Natural killer cell (primary cell): Measurements from ENCODE around the gene WDR93. TPM values are rescaled to one million over a fixed set of nuclear protein-coding genes. Genes with fewer than 3 reads are reported as not detected.

Source experiments
- ATAC-seq, 3 donors: fragments of 150-1000 bp in 2 of 3; fragments of 200-7000 bp in 1 of 3; cut with Tn5 transposase; 1 replicate in 1 of 3; 2 replicates in 2 of 3; pipeline ENCODE4 v1.10.0; 2021; ENCODE audit warnings: mild to moderate bottlenecking in 2 of 3, moderate library complexity in 2 of 3
- DNase-seq, 2 donors: peaks; one replicate each; pipeline versions ENCODE4 v3.0.0 to v3.0.0-alpha.2; 2013 to 2021; ENCODE audit warnings: mixed read lengths in 1 of 2
- H3K27ac ChIP-seq: one replicate; pipeline ENCODE4 v1.5.1; 2013; ENCODE audit warnings: mild to moderate bottlenecking, low read length
- H3K27me3 ChIP-seq: one replicate; pipeline ENCODE4 v1.6.1; 2013; ENCODE audit warnings: low read length; ENCODE audit not compliant: control insufficient read depth, insufficient read depth
- H3K36me3 ChIP-seq: one replicate; pipeline ENCODE4 v1.6.1; 2013; ENCODE audit warnings: low read length; ENCODE audit not compliant: control insufficient read depth, insufficient read depth
- H3K4me1 ChIP-seq: one replicate; pipeline ENCODE4 v1.6.1; 2013; ENCODE audit warnings: low read length; ENCODE audit not compliant: control insufficient read depth, insufficient read depth
- H3K4me3 ChIP-seq: one replicate; pipeline ENCODE4 v1.5.1; 2013; ENCODE audit warnings: low read length
- H3K9me3 ChIP-seq: one replicate; pipeline ENCODE4 v1.6.1; 2013; ENCODE audit warnings: low read length; ENCODE audit not compliant: control insufficient read depth, insufficient read depth
- H3K27ac Mint-ChIP-seq, 2 donors: one replicate each; pipeline ENCODE4 v1.8.0; 2022; ENCODE audit warnings: mild to moderate bottlenecking in 2 of 2, mixed read lengths in 2 of 2, moderate library complexity in 1 of 2
- H3K27me3 Mint-ChIP-seq, 2 donors: one replicate each; pipeline ENCODE4 v1.8.0; 2022; ENCODE audit warnings: low read depth in 2 of 2, mixed read lengths in 2 of 2
- H3K36me3 Mint-ChIP-seq: one replicate; pipeline ENCODE4 v1.8.0; 2022; ENCODE audit warnings: mixed read lengths
- H3K4me1 Mint-ChIP-seq, 2 donors: one replicate each; pipeline ENCODE4 v1.8.0; 2022; ENCODE audit warnings: mixed read lengths in 2 of 2
- H3K4me3 Mint-ChIP-seq: one replicate; pipeline ENCODE4 v1.8.0; 2022; ENCODE audit warnings: mild to moderate bottlenecking, moderate library complexity, mixed read lengths
- H3K9me3 Mint-ChIP-seq, 2 donors: one replicate each; pipeline ENCODE4 v1.8.0; 2022; ENCODE audit warnings: mixed read lengths in 2 of 2
- WGBS: methylation state at CpG from one replicate; pipeline ENCODE4 v1.1.7; 2013; ENCODE audit warnings: missing lambda C conversion rate; ENCODE audit not compliant: insufficient coverage; 5-methylcytosine and 5-hydroxymethylcytosine counted together
- intact Hi-C: fragments of 100-400 bp; cut with micrococcal nuclease; formaldehyde crosslinking; loops from one replicate; pipeline ENCODE4 v1.14.2; 2022
- total RNA-seq, 4 donors: library from RNA; stranded (reverse); fragments of 120-200 nt in 1 of 4; gene quantifications; one replicate each; pipeline versions ENCODE4 v1.2.3 to v1.2.4, GENCODE V29; 2013 to 2022
- TF ChIP-seq, protein P1 (sequence below): fragments of 200-600 bp; IDR thresholded peaks from one replicate; pipeline ENCODE4 v1.8.0; 2022; ENCODE audit warnings: antibody characterized with exemption

WDR93 gene
- total RNA-seq, 3 donors from 2014 or later (not counting 1 experiment from before 2014, with no cell fraction given) = 0.25 to 0.38 TPM; not detected in 1

DNA sequence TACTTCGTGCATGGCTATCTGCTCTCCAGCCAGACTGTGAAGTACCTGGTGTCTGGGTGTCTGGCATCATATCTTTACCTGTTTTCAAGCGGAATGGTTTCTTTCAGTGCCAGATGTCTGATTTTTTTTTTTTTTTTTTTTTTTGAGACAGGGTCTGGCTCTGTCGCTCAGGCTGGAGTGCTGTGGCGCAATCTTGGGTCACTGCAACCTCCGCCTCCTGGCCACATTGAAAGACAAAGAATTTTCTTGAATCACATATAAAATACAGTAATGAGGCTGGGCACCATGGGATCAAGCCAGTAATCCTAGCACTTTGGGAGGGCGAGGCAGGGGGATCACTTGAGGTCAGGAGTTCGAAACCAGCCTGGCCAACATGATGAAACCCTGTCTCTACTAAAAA is 63.2 kb downstream of the WDR93 start:
- Mint-ChIP-seq H3K36me3 (no peaks in the 10 kb centered on the region), H3K27ac (no peak overlapping the region), H3K9me3 (no peaks in the 10 kb centered on the region), H3K4me1 (peaks cover 0 to 4% of the 10 kb centered on the region in 2 donors), H3K27me3 (peaks cover 0 to 7% of the 10 kb centered on the region in 2 donors), H3K4me3 (no peak overlapping the region)
- no peak for DNase-seq
- no peak overlapping the region for H3K27ac ChIP-seq
- no peak for ATAC-seq
- no peaks in the 10 kb centered on the region for H3K36me3 ChIP-seq
- intact Hi-C loops = no loop called here
- TF ChIP-seq, protein P1, sequence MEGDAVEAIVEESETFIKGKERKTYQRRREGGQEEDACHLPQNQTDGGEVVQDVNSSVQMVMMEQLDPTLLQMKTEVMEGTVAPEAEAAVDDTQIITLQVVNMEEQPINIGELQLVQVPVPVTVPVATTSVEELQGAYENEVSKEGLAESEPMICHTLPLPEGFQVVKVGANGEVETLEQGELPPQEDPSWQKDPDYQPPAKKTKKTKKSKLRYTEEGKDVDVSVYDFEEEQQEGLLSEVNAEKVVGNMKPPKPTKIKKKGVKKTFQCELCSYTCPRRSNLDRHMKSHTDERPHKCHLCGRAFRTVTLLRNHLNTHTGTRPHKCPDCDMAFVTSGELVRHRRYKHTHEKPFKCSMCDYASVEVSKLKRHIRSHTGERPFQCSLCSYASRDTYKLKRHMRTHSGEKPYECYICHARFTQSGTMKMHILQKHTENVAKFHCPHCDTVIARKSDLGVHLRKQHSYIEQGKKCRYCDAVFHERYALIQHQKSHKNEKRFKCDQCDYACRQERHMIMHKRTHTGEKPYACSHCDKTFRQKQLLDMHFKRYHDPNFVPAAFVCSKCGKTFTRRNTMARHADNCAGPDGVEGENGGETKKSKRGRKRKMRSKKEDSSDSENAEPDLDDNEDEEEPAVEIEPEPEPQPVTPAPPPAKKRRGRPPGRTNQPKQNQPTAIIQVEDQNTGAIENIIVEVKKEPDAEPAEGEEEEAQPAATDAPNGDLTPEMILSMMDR = no peak
- H3K27me3 ChIP-seq = peaks cover 2% of the 10 kb centered on the region
- 91% methylated on average over 7 of the region's 7 CpGs for WGBS
- H3K4me3 ChIP-seq = no peak overlapping the region
- H3K4me1 ChIP-seq = peaks cover 13% of the 10 kb centered on the region
- H3K9me3 ChIP-seq = no peaks in the 10 kb centered on the region

DNA sequence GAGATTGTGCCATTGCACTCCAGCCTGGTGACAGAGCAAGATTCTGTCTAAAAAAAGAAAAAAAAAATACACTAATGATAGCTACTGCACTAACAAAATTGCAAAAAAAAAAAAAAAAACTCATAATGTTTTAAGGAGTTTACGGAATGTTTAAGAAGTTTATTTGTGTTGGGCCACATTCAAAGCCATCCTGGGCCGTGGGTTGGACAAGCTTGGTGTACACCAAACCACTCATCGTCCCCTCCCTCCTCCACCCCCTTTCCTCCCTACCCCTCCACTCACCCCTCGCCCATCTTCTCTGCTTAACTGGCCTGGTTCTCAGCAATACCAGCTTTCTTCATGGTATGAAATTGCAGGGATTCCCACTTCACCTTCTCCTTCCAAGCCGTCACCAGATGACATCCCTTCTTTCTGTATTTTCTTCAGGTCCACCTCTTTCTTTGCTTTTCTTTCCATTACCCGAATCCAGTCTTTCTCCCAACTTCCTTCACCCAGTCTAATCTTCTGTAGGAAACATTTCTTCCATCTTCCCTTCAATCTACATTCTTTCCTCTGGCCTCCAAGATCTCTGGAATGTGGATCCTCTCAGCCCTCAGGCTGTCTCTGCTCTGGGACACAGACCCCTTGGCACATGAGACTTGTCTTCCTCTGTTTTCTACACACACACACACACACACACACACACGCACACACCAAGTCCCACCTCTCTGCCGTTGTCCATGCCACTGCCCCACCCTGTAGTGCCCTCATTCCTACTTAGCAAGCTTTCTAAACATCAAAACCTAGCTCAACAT is 63.9 kb downstream of the WDR93 start:
- DNase-seq (no peak), ATAC-seq (no peak)
- no peaks in the 10 kb centered on the region for H3K36me3 ChIP-seq
- Mint-ChIP-seq H3K4me3 (no peak overlapping the region), H3K9me3 (no peaks in the 10 kb centered on the region), H3K36me3 (no peaks in the 10 kb centered on the region), H3K27me3 (peaks cover 0 to 7% of the 10 kb centered on the region in 2 donors), H3K4me1 (peaks cover 0 to 4% of the 10 kb centered on the region in 2 donors), H3K27ac (no peak overlapping the region)
- peaks cover 13% of the 10 kb centered on the region for H3K4me1 ChIP-seq
- WGBS = 74% methylated on average over 7 of the region's 8 CpGs
- TF ChIP-seq, protein P1 = no peak
- no peaks in the 10 kb centered on the region for H3K9me3 ChIP-seq
- intact Hi-C loops = no loop called here
- H3K27me3 ChIP-seq = peaks cover 2% of the 10 kb centered on the region
- H3K27ac ChIP-seq = no peak overlapping the region
- no peak overlapping the region for H3K4me3 ChIP-seq

DNA sequence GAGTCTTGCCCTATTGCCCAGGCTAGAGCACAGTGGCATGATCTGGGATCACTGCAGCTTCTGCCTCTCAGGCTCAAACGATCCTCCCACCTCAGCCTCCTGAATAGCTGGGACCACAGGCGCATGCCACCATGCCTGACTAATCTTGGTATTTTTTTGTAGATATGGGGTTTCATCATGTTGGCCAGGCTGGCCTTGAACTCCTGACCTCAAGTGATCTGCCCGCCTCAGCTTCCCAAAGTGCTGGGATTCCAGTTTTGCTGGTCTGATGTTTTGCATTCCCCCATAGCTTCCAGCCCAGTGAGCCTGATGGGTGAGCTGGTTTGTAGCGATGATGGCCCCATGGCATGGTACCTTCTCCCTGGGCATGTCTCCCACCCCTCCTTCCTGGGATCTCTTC is 65.1 kb downstream of the WDR93 start:
- Mint-ChIP-seq H3K9me3 (no peaks in the 10 kb centered on the region), H3K27me3 (peaks cover 0 to 11% of the 10 kb centered on the region in 2 donors), H3K4me1 (peaks cover 0 to under 1% of the 10 kb centered on the region in 2 donors), H3K27ac (no peak overlapping the region), H3K4me3 (no peak overlapping the region), H3K36me3 (no peaks in the 10 kb centered on the region)
- TF ChIP-seq, protein P1 = no peak
- peaks cover 5% of the 10 kb centered on the region for H3K4me1 ChIP-seq
- 95% methylated on average over 3 of the region's 4 CpGs for WGBS
- no peaks in the 10 kb centered on the region for H3K36me3 ChIP-seq
- ATAC-seq = no peak
- intact Hi-C loops = no loop called here
- H3K9me3 ChIP-seq = no peaks in the 10 kb centered on the region
- DNase-seq = no peak
- no peak overlapping the region for H3K27ac ChIP-seq
- no peak overlapping the region for H3K4me3 ChIP-seq
- H3K27me3 ChIP-seq = no peaks in the 10 kb centered on the region
